ENCODE measurements around the gene USP3.

- TF ChIP-seq EZH2phosphoT487 (IDR thresholded peaks at IDR 0.05; ENCODE audit: borderline replicate concordance) (no peak), CTCF (conservative IDR thresholded peaks at IDR 0.05; ENCODE audit: low read length) (peak; percentile 92)
Measured at GRCh38 chr15:63487076-63487757, 17.2 kb upstream of the USP3 start.
